ENCODE data around the gene MRPL37.

Gene MRPL37

GRCh38 chr1:54257346-54257620 lies 57.3 kb downstream of the MRPL37 start:
- no peak overlapping the region for H3K4me3 ChIP-seq (ENCODE audit: low read depth, low read length)
- H3K4me1 ChIP-seq (ENCODE audit: control insufficient read depth, insufficient read depth, low read length) = 0 out of 2 replicates have a peak, but pooled peaks cover 4% of the 10 kb centered on the region
- ChIA-PET CTCF (no interaction called here), POLR2A (no interaction called here)
- H3K36me3 ChIP-seq (ENCODE audit: control insufficient read depth in 2 of 2, insufficient read depth in 1 of 2, low read length in 2 of 2) = no peaks in the 10 kb centered on the region
- H3K9me3 ChIP-seq (ENCODE audit: control insufficient read depth, insufficient read depth, low read depth, low read length) = no peaks in the 10 kb centered on the region
- no peak overlapping the region for H3K27ac ChIP-seq (ENCODE audit: extremely low read depth, low read depth, low read length)
- TF ChIP-seq ZNF350 (tag by site-specific recombination; IDR thresholded peaks at IDR 0.05) = no peak
- TF ChIP-seq ZBTB48 (tag by site-specific recombination; IDR thresholded peaks at IDR 0.05) = no peak
- TF ChIP-seq, protein P1, sequence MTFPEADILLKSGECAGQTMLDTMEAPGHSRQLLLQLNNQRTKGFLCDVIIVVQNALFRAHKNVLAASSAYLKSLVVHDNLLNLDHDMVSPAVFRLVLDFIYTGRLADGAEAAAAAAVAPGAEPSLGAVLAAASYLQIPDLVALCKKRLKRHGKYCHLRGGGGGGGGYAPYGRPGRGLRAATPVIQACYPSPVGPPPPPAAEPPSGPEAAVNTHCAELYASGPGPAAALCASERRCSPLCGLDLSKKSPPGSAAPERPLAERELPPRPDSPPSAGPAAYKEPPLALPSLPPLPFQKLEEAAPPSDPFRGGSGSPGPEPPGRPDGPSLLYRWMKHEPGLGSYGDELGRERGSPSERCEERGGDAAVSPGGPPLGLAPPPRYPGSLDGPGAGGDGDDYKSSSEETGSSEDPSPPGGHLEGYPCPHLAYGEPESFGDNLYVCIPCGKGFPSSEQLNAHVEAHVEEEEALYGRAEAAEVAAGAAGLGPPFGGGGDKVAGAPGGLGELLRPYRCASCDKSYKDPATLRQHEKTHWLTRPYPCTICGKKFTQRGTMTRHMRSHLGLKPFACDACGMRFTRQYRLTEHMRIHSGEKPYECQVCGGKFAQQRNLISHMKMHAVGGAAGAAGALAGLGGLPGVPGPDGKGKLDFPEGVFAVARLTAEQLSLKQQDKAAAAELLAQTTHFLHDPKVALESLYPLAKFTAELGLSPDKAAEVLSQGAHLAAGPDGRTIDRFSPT (tag by site-specific recombination; IDR thresholded peaks at IDR 0.05) = no peak
- TF ChIP-seq ZEB2 (tag by site-specific recombination; IDR thresholded peaks at IDR 0.05) = no peak
- TF ChIP-seq ZBTB11 (tag by site-specific recombination; conservative IDR thresholded peaks at IDR 0.05; ENCODE audit: low read depth) = no peak
- TF ChIP-seq ZNF155 (tag by site-specific recombination; IDR thresholded peaks at IDR 0.05) = no peak
- TF ChIP-seq ZNF404 (tag by site-specific recombination; IDR thresholded peaks at IDR 0.05) = no peak
- no peak for TF ChIP-seq ZNF530 (tag by site-specific recombination; IDR thresholded peaks at IDR 0.05; ENCODE audit: low read depth)
- no peak for TF ChIP-seq ZNF221 (tag by site-specific recombination; IDR thresholded peaks at IDR 0.05; ENCODE audit: borderline replicate concordance)
- no peak for TF ChIP-seq ZNF19 (tag by site-specific recombination; IDR thresholded peaks at IDR 0.05; ENCODE audit: low read depth)
- TF ChIP-seq, protein P2, sequence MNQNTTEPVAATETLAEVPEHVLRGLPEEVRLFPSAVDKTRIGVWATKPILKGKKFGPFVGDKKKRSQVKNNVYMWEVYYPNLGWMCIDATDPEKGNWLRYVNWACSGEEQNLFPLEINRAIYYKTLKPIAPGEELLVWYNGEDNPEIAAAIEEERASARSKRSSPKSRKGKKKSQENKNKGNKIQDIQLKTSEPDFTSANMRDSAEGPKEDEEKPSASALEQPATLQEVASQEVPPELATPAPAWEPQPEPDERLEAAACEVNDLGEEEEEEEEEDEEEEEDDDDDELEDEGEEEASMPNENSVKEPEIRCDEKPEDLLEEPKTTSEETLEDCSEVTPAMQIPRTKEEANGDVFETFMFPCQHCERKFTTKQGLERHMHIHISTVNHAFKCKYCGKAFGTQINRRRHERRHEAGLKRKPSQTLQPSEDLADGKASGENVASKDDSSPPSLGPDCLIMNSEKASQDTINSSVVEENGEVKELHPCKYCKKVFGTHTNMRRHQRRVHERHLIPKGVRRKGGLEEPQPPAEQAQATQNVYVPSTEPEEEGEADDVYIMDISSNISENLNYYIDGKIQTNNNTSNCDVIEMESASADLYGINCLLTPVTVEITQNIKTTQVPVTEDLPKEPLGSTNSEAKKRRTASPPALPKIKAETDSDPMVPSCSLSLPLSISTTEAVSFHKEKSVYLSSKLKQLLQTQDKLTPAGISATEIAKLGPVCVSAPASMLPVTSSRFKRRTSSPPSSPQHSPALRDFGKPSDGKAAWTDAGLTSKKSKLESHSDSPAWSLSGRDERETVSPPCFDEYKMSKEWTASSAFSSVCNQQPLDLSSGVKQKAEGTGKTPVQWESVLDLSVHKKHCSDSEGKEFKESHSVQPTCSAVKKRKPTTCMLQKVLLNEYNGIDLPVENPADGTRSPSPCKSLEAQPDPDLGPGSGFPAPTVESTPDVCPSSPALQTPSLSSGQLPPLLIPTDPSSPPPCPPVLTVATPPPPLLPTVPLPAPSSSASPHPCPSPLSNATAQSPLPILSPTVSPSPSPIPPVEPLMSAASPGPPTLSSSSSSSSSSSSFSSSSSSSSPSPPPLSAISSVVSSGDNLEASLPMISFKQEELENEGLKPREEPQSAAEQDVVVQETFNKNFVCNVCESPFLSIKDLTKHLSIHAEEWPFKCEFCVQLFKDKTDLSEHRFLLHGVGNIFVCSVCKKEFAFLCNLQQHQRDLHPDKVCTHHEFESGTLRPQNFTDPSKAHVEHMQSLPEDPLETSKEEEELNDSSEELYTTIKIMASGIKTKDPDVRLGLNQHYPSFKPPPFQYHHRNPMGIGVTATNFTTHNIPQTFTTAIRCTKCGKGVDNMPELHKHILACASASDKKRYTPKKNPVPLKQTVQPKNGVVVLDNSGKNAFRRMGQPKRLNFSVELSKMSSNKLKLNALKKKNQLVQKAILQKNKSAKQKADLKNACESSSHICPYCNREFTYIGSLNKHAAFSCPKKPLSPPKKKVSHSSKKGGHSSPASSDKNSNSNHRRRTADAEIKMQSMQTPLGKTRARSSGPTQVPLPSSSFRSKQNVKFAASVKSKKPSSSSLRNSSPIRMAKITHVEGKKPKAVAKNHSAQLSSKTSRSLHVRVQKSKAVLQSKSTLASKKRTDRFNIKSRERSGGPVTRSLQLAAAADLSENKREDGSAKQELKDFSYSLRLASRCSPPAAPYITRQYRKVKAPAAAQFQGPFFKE (tag by site-specific recombination; IDR thresholded peaks at IDR 0.05; ENCODE audit: borderline replicate concordance) = no peak
- no peak for TF ChIP-seq ZBTB6 (tag by site-specific recombination; IDR thresholded peaks at IDR 0.05)
- TF ChIP-seq ZSCAN18 (tag by site-specific recombination; IDR thresholded peaks at IDR 0.05) = no peak
- TF ChIP-seq GLIS1 (tag by site-specific recombination; IDR thresholded peaks at IDR 0.05) = no peak
- no peak for TF ChIP-seq ZNF555 (tag by site-specific recombination; conservative IDR thresholded peaks at IDR 0.05)
- no peak for TF ChIP-seq ZBTB1 (tag by site-specific recombination; IDR thresholded peaks at IDR 0.05)
- no peak for TF ChIP-seq ZNF169 (tag by site-specific recombination; IDR thresholded peaks at IDR 0.05)
- no peak for TF ChIP-seq PRDM1 (tag by site-specific recombination; IDR thresholded peaks at IDR 0.05)

Data from HEK293 (cell line).